Subcutaneous adipose tissue (tissue), 4 donors: ENCODE measurements around the gene COX7B. TPM values are rescaled to one million over a fixed set of nuclear protein-coding genes. Genes with fewer than 3 reads are reported as not detected.

ENCODE experiments used
- CTCF ChIP-seq: fragments of 450-650 bp; IDR thresholded peaks from one replicate; pipeline ENCODE4 v1.5.1; 2016; ENCODE audit warnings: low read depth, mild to moderate bottlenecking, control low read depth, antibody characterized with exemption, moderate library complexity
- small RNA-seq: library from RNA; depleted of rRNA; stranded (forward); fragments of <200 nt; gene quantifications from one replicate; pipeline ENCODE3, GENCODE V24; 2016
- total RNA-seq, 4 donors: library from RNA; depleted of rRNA; stranded (reverse); fragments of >200 nt; gene quantifications; one replicate each; pipeline ENCODE4 v1.1.0, GENCODE V29; 2016

The COX7B gene
- total RNA-seq, 4 donors from 2014 or later: 268 to 532 (median 308) TPM

GRCh38 chrX:77952173-77952572 is 52.9 kb downstream of the COX7B start:
- no peak for TF ChIP-seq CTCF

GRCh38 chrX:77953302-77953701 is 54.0 kb downstream of the COX7B start:
- TF ChIP-seq CTCF: no peak

- no peak for TF ChIP-seq CTCF
Measured at GRCh38 chrX:77953708-77954107, 54.4 kb downstream of the COX7B start.

Small RNAs within 50 kb of the gene (small RNA-seq; reads per million reads assigned to genes)
- not detected for gene RN7SL460P

Other genes starting within 250 kb of the COX7B start
- 100 to 1,000 TPM in 3 of 4 donors, 10 to 100 TPM in 1; 86.5 to 148 (median 114) TPM for gene ATRX, start 113.3 kb upstream of the COX7B start, total RNA-seq
- 10 to 100 TPM; 27.1 to 47.1 (median 40.9) TPM for gene MAGT1, start 4.0 kb upstream of the COX7B start, total RNA-seq
- 10 to 100 TPM in 2 of 4 donors, 1 to 10 TPM in 2; 6.4 to 16.0 (median 12.0) TPM for gene ATP7A, start 11.2 kb downstream of the COX7B start, total RNA-seq
- not detected for gene PGAM4, start 70.2 kb downstream of the COX7B start, total RNA-seq
- gene PGK1, start 204.8 kb downstream of the COX7B start, total RNA-seq: 100 to 1,000 TPM; 154 to 200 (median 183) TPM
- 10 to 100 TPM in 3 of 4 donors, 1 to 10 TPM in 1; 10.0 to 31.0 (median 15.8) TPM for gene TAF9B, start 240.2 kb downstream of the COX7B start, total RNA-seq